HepG2 (cell line): ENCODE data around the gene PSPH. TPM values are rescaled to one million over a fixed set of nuclear protein-coding genes. Genes with fewer than 3 reads are reported as not detected.

Experiments
- CEBPB ChIP-seq: IDR thresholded peaks from 2 replicates; pipeline ENCODE4 v1.6.1; 2011; ENCODE audit warnings: low read depth, low read length, improper control_type of control experiment, borderline replicate concordance
- CREM ChIP-seq, 2 experiments: sonication (generic) in 1 of 2; formaldehyde crosslinking in 1 of 2; IDR thresholded peaks; 2 replicates each; pipeline versions ENCODE4 v1.4.0 to v1.6.1; 2016 to 2020; ENCODE audit warnings: antibody characterized with exemption in 1 of 2, mild to moderate bottlenecking in 1 of 2, missing genetic modification reagents in 1 of 2
- E2F1 ChIP-seq: sonication (generic); formaldehyde crosslinking; IDR thresholded peaks from 2 replicates; pipeline ENCODE4 v1.5.0; 2020; ENCODE audit warnings: missing genetic modification reagents
- EZH2 ChIP-seq: conservative IDR thresholded peaks from 2 replicates; pipeline ENCODE4 v1.6.1; 2012; ENCODE audit warnings: mild to moderate bottlenecking, low read depth, low read length, moderate library complexity
- FOXA1 ChIP-seq, 2 experiments: fragments of 450-650 bp in 1 of 2; sonication (generic) in 1 of 2; formaldehyde crosslinking in 1 of 2; IDR thresholded peaks; 2 replicates each; pipeline versions ENCODE4 v1.4.0 to v1.6.1; 2016 to 2020; ENCODE audit warnings: missing genetic modification reagents in 1 of 2
- FOXC1 ChIP-seq: sonication (generic); formaldehyde crosslinking; IDR thresholded peaks from 2 replicates; pipeline ENCODE4 v1.8.0; 2022; ENCODE audit warnings: mild to moderate bottlenecking, missing genetic modification reagents, borderline replicate concordance
- KLF9 ChIP-seq: IDR thresholded peaks from 2 replicates; pipeline ENCODE4 v1.6.1; 2016; ENCODE audit warnings: low read depth
- NAIF1 ChIP-seq: sonication (generic); formaldehyde crosslinking; IDR thresholded peaks from 2 replicates; pipeline ENCODE4 v1.5.0; 2020; ENCODE audit warnings: mild to moderate bottlenecking, missing genetic modification reagents, borderline replicate concordance
- NFIB ChIP-seq: sonication (generic); formaldehyde crosslinking; IDR thresholded peaks from 2 replicates; pipeline ENCODE4 v1.9.0; 2021; ENCODE audit warnings: missing genetic modification reagents, mild to moderate bottlenecking, borderline replicate concordance
- NR2C2 ChIP-seq: sonication (generic); formaldehyde crosslinking; IDR thresholded peaks from 2 replicates; pipeline ENCODE4 v1.4.0; 2020; ENCODE audit warnings: missing genetic modification reagents, mild to moderate bottlenecking, moderate library complexity, borderline replicate concordance
- PHF8 ChIP-seq: sonication (generic); formaldehyde crosslinking; IDR thresholded peaks from 2 replicates; pipeline ENCODE4 v1.5.0; 2020; ENCODE audit warnings: missing genetic modification reagents
- SRSF4 ChIP-seq: fragments of 200-400 bp; formaldehyde crosslinking; IDR thresholded peaks from one replicate; pipeline ENCODE4 v1.6.1; 2018; ENCODE audit warnings: mild to moderate bottlenecking, low read depth, low read length, moderate library complexity; ENCODE audit not compliant: poor library complexity, severe bottlenecking
- TCF7L2 ChIP-seq: IDR thresholded peaks from 2 replicates; pipeline ENCODE4 v1.6.1; 2011; ENCODE audit warnings: mild to moderate bottlenecking, low read depth, low read length, moderate library complexity
- ZBTB42 ChIP-seq: sonication (generic); formaldehyde crosslinking; IDR thresholded peaks from 2 replicates; pipeline ENCODE4 v1.5.0; 2020; ENCODE audit warnings: mild to moderate bottlenecking, missing genetic modification reagents
- ZMYM2 ChIP-seq: sonication (generic); formaldehyde crosslinking; IDR thresholded peaks from 2 replicates; pipeline ENCODE4 v1.8.0; 2022; ENCODE audit warnings: mild to moderate bottlenecking, missing genetic modification reagents
- ZNF160 ChIP-seq: sonication (generic); formaldehyde crosslinking; IDR thresholded peaks from 2 replicates; pipeline ENCODE4 v1.8.0; 2022; ENCODE audit warnings: mild to moderate bottlenecking, inconsistent platforms, missing genetic modification reagents
- ZNF180 ChIP-seq: sonication (generic); formaldehyde crosslinking; IDR thresholded peaks from 2 replicates; pipeline ENCODE4 v1.4.0; 2020; ENCODE audit warnings: low read depth, missing genetic modification reagents, borderline replicate concordance
- ZNF292 ChIP-seq: sonication (generic); formaldehyde crosslinking; IDR thresholded peaks from 2 replicates; pipeline ENCODE4 v1.8.1; 2022; ENCODE audit warnings: mild to moderate bottlenecking, low read depth, missing genetic modification reagents, borderline replicate concordance
- ZNF326 ChIP-seq: sonication (generic); formaldehyde crosslinking; IDR thresholded peaks from 2 replicates; pipeline ENCODE4 v1.4.0; 2020; ENCODE audit warnings: missing genetic modification reagents, borderline replicate concordance
- ZNF510 ChIP-seq: sonication (generic); formaldehyde crosslinking; IDR thresholded peaks from 2 replicates; pipeline ENCODE4 v1.4.0; 2020; ENCODE audit warnings: low read depth, mild to moderate bottlenecking, missing genetic modification reagents
- ZNF576 ChIP-seq: sonication (generic); formaldehyde crosslinking; IDR thresholded peaks from 2 replicates; pipeline ENCODE4 v1.4.0; 2020; ENCODE audit warnings: mild to moderate bottlenecking, missing genetic modification reagents
- ZNF737 ChIP-seq: sonication (generic); formaldehyde crosslinking; IDR thresholded peaks from 2 replicates; pipeline ENCODE4 v1.5.0; 2020; ENCODE audit warnings: missing genetic modification reagents, mild to moderate bottlenecking, borderline replicate concordance
- ZNF746 ChIP-seq: sonication (generic); formaldehyde crosslinking; IDR thresholded peaks from 2 replicates; pipeline ENCODE4 v1.8.0; 2022; ENCODE audit warnings: mild to moderate bottlenecking, missing genetic modification reagents
- polyA plus RNA-seq, 8 experiments: library from polyadenylated mRNA; depleted of rRNA in 3 of 8; stranded (reverse) in 7 of 8; unstranded in 1 of 8; fragments of >200 nt; fragmentation: Illumina TruSeq in 4 of 8; extraction: Trizol in 4 of 8; gene quantifications; 2 replicates each; pipeline versions ENCODE4 v1.2.1 to v1.2.3, GENCODE V29; 2011 to 2016; ENCODE audit warnings: low read depth in 4 of 8, missing spikeins in 1 of 8, mixed read lengths in 1 of 8; ENCODE audit not compliant: insufficient read depth in 1 of 8
- total RNA-seq, 5 experiments: library from RNA; depleted of rRNA; stranded (reverse); fragments of >200 nt; fragmentation: Illumina TruSeq; extraction: Trizol; gene quantifications; 2 replicates each; pipeline ENCODE4 v1.2.3, GENCODE V29; 2016; ENCODE audit warnings: low read depth in 1 of 5
- TF ChIP-seq, protein P1 (sequence below): sonication (generic); formaldehyde crosslinking; IDR thresholded peaks from 2 replicates; pipeline ENCODE4 v1.4.0; 2020; ENCODE audit warnings: missing genetic modification reagents
- TF ChIP-seq, protein P2 (sequence below): sonication (generic); formaldehyde crosslinking; IDR thresholded peaks from 2 replicates; pipeline ENCODE4 v1.5.0; 2020; ENCODE audit warnings: missing genetic modification reagents

Gene PSPH
- total and polyA plus RNA-seq, 2 of the 13 experiments (the other 11 are each of a cell fraction or from before 2014, with no cell fraction given): 85.5 to 124 TPM

DNA sequence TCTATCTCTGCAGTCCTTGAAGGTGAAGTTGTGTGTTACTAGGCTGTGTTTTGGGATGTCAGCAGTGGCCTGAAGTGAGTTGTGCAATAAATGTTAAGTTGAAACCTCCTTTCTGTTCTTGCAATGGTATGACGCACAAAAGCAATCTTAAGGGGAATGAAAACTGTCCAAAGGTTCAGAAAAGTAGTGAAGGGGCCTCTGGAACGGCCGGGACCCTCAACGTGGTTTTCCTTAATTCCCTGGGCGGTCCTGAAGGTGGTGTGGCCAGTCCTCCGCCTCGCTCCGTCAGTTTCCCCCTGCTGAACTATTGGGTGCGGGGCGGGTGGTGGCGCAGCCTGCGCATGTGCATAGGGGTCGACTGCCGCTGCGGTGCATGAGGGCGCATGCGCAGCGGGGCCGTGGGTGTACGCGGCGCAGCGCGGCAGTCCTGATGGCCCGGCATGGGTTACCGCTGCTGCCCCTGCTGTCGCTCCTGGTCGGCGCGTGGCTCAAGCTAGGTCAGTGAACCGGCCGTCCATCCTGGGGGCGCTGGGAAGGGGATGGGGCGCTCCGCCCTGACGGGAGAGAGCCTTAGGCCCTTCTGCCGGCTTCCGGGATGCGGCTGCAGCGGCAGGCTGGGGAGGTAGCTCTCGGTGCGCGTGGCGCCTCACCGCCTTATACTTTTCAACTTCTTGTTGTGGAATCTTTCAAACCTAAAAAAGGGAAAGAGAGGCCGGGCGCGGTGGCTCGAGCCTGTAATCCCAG is 12.8 kb upstream of the PSPH start, which contains the start of gene SUMF2 (continued):
- no peak for TF ChIP-seq FOXA1 (IDR thresholded peaks at IDR 0.05)
- TF ChIP-seq FOXA1 (CRISPR knock-in tag; IDR thresholded peaks at IDR 0.05): 0 out of 2 replicates have a peak, but pooled peaks have one; percentile 30
- TF ChIP-seq, protein P1, sequence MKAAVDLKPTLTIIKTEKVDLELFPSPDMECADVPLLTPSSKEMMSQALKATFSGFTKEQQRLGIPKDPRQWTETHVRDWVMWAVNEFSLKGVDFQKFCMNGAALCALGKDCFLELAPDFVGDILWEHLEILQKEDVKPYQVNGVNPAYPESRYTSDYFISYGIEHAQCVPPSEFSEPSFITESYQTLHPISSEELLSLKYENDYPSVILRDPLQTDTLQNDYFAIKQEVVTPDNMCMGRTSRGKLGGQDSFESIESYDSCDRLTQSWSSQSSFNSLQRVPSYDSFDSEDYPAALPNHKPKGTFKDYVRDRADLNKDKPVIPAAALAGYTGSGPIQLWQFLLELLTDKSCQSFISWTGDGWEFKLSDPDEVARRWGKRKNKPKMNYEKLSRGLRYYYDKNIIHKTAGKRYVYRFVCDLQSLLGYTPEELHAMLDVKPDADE (CRISPR knock-in tag): no peak
- TF ChIP-seq CEBPB: peak; percentile 94
- peak; percentile 89 for TF ChIP-seq PHF8 (CRISPR knock-in tag)
- TF ChIP-seq ZNF292 (CRISPR knock-in tag): 0 out of 2 replicates have a peak, but pooled peaks have one; percentile 44
- TF ChIP-seq E2F1 (CRISPR knock-in tag): no peak
- no peak for TF ChIP-seq ZNF326
- no peak for TF ChIP-seq ZMYM2 (CRISPR knock-in tag)
- 0 out of 2 replicates have a peak, but pooled peaks have one; percentile 16 for TF ChIP-seq ZNF180 (CRISPR knock-in tag)
- TF ChIP-seq, protein P2, sequence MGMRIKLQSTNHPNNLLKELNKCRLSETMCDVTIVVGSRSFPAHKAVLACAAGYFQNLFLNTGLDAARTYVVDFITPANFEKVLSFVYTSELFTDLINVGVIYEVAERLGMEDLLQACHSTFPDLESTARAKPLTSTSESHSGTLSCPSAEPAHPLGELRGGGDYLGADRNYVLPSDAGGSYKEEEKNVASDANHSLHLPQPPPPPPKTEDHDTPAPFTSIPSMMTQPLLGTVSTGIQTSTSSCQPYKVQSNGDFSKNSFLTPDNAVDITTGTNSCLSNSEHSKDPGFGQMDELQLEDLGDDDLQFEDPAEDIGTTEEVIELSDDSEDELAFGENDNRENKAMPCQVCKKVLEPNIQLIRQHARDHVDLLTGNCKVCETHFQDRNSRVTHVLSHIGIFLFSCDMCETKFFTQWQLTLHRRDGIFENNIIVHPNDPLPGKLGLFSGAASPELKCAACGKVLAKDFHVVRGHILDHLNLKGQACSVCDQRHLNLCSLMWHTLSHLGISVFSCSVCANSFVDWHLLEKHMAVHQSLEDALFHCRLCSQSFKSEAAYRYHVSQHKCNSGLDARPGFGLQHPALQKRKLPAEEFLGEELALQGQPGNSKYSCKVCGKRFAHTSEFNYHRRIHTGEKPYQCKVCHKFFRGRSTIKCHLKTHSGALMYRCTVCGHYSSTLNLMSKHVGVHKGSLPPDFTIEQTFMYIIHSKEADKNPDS (CRISPR knock-in tag): peak; percentile 70; the same call in 1 of the 2 replicates
- peak; percentile 92 for TF ChIP-seq SRSF4
- TF ChIP-seq NAIF1 (CRISPR knock-in tag): peak; percentile 72; the same call in 1 of the 2 replicates
- TF ChIP-seq FOXC1 (CRISPR knock-in tag): peak; percentile 85; the same call in 1 of the 2 replicates
- TF ChIP-seq ZNF576 (CRISPR knock-in tag): no peak
- 0 out of 2 replicates have a peak, but pooled peaks have one; percentile 52 for TF ChIP-seq ZNF160 (CRISPR knock-in tag)
- 0 out of 2 replicates have a peak, but pooled peaks have one; percentile 26 for TF ChIP-seq ZNF510
- TF ChIP-seq ZNF746 (CRISPR knock-in tag): no peak
- TF ChIP-seq TCF7L2: no peak
- TF ChIP-seq ZNF737 (CRISPR knock-in tag): no peak
- TF ChIP-seq NR2C2: peak; percentile 46; the same call in 1 of the 2 replicates
- TF ChIP-seq KLF9: no peak
- TF ChIP-seq NFIB (CRISPR knock-in tag): no peak
- no peak for TF ChIP-seq CREM (IDR thresholded peaks at IDR 0.05)
- TF ChIP-seq CREM (CRISPR knock-in tag; IDR thresholded peaks at IDR 0.05): no peak
- no peak for TF ChIP-seq EZH2
- 0 out of 2 replicates have a peak, but pooled peaks have one; percentile 4 for TF ChIP-seq ZBTB42
